ENCODE data around the gene BCL2.

DNA sequence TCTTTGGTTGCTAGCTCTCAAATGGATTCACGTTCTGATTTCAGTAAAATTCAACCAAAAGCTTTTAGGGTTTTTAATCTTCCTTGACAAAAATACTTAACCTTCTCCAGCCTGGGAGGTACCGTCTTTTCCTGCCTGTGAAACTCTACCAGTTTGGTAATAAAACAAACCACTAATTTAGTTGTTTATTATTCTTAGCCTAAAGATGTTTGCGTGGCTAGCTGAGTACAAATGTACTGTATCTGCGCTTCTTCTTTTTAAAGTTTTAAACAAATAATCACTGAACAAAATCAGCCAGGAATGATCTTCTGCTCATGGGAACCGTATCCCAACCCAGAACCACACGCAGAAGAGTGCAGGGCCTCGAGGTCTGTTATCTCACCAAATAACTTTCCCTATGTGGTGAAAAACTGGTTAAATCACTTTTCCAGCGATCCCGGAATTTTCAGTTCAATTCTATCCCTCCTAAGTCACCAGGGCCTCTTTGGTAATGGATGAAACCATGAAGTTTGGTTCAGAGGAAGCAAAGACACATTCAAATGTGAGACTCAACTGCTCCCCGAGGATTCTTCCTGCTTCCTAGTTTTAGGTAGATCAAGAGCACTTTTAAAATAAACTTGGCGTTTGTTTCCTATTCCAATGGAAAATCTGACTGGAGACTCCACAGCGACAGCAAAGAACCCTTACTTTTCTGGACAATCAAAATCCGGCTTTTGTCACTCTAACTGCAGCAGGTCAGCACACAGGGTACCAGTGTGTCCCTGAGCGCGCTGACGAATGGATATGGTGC is 36.1 kb downstream of the BCL2 start:
- TF ChIP-seq CTCF (IDR thresholded peaks at IDR 0.05) (no peak), POLR2A (IDR thresholded peaks at IDR 0.05) (no peak)

Measured in prostate gland (tissue), 2 donors.